ENCODE measurements around the gene FYN.

FYN gene

GRCh38 chr6:111880181-111880888 lies 7.1 kb upstream of the FYN start:
- no peak for DNase-seq (ENCODE audit: low spot score)

DNA sequence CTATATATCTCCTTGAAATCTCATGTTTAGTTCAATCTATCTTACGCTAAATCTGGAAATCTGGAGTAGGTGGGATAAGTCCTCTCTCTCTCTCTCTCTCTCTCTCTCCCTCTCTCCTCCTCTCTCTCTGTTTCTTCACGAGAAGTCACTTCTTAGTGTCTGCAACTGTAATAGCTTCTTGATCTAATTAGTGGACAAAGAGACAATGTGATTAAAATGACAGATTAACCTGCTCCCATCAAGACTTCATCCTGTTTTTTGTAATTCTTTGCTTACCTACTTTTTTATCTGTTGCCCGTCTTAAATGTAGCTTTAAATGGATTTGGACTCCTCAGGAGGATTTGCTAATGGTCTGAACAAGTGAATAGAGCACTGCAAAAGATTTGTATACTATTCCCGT lies 2.5 kb upstream of the FYN start:
- no peak for DNase-seq (ENCODE audit: low spot score)

DNA sequence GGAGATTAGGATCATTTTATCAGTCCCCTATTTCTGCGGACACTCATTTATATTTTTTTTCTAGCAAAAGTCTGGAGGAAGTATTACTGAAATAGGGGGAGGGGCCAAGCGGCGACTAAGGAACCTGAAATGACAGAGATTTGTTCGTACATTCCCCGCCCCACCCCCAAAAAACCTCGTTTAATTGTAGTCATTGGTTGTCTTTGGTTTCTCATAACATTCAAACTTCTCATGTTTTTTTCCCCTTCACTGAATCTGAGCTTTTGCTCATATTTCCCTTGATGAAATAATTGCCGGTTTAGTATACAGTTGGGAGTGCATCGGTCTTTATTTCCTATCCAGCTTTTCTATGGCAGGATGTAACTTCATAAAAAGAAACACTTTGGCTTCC lies 768 bp upstream of the FYN start:
- DNase-seq (ENCODE audit: low spot score): no peak

DNA sequence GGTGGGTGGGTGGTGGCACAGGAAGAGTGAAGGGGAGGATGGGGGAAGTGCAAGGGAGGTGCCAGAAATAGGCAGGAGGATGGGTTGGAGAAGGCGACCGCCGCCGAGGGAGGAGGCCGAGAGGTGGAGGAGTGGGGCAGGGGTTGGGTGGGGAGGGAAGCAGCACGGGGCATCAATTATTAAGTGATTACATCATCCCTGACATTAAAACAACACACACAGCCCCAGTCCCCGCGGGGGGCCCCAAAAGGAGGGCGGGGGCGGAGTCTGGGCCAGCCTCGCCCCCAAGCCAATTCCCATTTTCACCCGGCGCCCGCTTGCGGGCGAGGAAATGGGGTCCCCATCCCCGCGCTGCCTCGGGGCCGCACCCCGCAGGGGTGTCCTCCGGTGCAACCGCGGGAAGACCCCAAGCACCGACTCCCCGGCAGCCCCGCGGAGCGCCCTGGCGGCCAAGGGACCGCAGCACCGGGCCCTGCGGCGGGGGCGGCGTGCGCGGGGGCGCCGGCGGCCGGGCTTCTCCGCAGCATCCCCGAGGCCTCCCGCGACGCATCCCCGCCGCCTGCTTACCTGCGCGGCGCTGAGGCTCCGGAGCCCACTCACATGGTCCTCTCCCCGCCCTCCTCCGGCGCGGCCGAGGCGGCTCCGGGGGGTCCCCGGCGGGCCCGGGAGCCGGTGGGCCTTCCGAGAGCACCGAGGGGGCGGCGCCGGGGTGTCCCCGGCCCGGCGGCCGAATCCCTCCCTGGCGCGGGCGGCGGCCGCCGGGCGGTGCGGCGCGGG lies 663 bp downstream of the FYN start:
- DNase-seq (ENCODE audit: low spot score): peak; percentile 31

DNA sequence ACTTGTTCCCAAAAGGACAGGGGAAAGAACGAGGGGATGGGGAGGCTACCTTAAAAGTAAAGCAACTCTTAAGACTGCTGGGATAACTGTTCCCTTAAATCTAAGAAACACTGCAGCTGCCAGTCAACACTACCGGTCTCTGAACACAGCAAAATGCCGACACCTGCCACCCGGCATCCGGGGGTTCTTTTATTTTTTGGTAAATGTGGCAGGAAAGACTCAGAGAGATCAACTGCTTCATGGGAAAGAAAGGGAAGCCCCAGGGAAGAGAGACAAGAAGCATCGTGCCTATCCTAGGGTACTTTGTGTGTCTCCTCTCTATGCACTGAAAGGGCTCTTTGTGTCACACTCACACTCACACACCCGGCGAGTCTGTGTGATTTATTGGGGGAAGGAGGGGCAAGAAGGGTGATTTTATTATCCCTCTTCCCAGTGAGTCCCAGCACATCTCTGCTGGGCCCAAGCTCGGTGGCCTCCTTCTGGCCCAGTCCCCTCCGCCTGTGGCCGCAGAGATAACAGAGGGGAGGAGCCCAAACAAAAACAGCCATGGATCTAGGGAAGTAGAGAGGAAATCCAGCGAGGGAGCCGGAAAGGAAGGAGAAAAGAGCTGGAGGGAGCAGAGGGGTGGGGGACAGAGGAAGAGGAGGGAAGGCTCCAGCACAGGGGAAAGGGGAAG lies 1.4 kb downstream of the FYN start:
- DNase-seq (ENCODE audit: low spot score): peak; percentile 59

DNA sequence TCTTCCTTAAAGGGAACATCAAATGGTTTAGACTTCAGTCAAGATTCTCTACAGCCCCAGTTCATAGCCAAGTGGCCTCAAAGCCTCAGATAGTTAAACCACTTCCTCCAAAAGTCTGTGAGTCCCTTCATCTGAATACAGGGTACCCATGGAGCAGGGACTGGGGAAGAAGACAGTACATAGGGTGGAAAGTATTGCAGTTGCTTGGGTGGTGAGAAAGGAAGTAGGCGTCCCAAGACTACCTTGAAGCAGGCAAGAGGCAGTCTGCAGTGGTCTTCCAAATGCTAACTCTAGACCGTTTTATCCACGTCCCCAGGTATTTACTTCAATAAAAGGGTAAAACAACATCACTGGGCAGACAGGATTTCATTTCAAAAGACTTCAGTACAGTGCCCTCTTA lies 2.0 kb downstream of the FYN start:
- DNase-seq (ENCODE audit: low spot score): peak; percentile 28

GRCh38 chr6:111870742-111871064 lies 2.5 kb downstream of the FYN start:
- DNase-seq (ENCODE audit: low spot score): peak; percentile 52

- peak; percentile 35 for DNase-seq (ENCODE audit: low spot score)
These were observed 3.1 kb downstream of the FYN start for GRCh38 chr6:111870051-111870741.

GRCh38 chr6:111866857-111867256 lies 6.4 kb downstream of the FYN start:
- DNase-seq (ENCODE audit: low spot score): no peak

GRCh38 chr6:111865909-111866546 lies 7.2 kb downstream of the FYN start:
- no peak for DNase-seq (ENCODE audit: low spot score)

DNA sequence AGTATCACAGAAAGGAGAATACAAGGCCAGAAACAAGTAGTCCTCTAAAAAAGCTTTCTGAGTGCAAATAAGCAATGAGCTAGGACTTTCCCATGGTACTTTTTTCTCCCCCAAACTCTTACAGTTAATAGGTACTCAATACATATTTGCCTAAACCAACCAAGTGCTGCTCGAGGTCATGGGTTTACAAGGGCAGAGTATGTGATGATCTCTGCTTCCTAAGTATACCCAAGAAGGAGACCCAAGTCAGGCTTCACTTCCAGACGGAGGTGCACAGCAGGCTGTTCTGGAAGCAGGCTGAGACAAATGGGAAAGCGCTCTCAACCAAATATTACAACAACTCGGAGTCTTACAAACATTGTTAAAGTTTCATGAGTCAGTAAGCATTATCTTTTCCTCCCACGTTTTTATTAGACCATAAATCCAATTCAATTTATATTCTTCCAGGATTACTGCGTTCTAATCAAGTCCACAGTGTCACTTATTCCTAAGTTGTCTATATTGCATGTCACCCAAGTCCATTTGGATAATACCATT lies 8.1 kb downstream of the FYN start:
- DNase-seq (ENCODE audit: low spot score): no peak

DNA sequence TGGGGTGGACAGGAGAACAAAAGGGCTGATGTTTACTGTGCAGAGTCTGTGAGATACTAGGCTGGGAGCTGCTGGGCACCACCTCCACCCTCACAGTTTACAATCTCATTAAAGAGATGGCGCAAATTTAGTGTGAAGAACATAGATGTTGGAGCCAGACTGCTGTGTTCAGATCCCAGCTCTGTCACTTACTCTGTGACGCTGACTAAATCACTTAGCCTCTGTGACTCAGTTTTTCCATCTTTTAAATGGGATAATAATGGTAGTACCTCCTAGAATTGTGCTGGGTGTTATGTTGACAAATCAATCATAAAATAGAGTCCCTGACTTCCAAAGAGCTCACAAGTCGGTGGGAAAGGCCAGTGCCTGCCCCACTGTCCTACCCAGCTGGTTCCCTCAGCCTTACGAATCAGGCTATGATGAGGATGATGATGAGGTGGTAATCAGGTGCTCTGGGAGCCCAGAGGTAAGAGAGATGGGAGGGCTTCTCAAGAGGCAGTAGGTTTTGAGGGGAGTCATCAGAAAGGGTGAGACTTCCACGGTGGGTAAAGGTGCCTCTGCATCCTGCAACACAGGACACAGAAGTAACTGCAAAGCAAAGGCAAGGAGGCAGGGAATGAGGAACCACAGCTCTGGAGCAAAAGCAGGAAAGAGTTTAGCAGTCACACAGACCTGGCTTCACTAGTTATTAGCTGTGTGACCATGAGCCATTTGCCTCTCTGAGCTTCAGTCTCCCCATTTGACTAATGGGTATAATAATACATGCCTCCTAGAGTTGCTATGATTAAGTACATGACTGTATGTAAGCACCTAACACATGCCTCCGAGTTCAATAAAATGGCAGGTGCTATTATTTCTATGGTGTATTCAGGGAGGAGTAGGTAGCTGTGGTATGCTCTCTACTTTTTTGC lies 8.9 kb downstream of the FYN start:
- DNase-seq (ENCODE audit: low spot score): no peak

DNA sequence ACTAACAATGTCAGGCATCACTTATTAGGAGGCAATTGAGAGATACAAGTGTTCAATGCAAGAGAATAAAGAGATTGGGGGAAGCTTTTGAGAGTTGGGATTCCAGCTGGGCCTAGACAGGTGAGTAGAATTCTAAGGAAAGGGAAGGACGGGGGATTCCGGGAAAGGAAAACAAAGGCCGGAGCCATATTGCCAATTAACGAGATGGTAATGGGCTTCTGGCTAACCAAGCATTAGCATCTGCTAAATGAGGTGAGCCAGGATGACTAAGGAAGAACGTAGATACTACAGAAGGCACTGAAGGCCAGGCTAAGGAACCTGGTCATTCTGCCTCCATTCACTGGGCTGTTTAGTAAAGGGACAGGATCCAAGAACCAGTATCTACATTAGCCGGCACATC lies 10.5 kb downstream of the FYN start:
- DNase-seq (ENCODE audit: low spot score): no peak

- no peak for DNase-seq (ENCODE audit: low spot score)
These were observed 10.9 kb downstream of the FYN start for GRCh38 chr6:111862314-111862713.

DNA sequence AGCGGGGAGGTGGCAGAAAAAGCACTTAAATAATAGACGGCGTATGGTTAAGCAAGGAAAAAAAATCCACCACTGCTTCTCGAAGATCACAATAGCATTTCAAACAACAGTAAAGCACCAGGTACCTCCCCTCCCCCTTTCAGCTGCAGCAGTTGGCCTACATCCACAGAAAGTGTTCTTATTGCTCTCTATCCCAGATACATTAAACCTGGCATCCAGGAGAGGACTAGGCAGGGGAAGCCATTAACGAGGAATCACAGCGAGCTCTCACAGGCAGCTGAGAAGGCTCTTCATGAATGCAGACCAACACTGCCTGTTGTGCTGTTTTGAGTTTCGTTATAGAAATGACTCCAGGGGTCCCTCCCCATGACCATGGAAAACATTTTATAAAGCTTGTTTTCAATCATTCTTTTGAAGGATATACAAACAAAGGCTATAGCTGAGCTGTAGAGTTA lies 11.8 kb downstream of the FYN start:
- DNase-seq (ENCODE audit: low spot score): no peak

GRCh38 chr6:111858347-111858746 lies 14.9 kb downstream of the FYN start:
- no peak for DNase-seq (ENCODE audit: low spot score)

GRCh38 chr6:111857674-111858337 lies 15.4 kb downstream of the FYN start:
- DNase-seq (ENCODE audit: low spot score): no peak

DNA sequence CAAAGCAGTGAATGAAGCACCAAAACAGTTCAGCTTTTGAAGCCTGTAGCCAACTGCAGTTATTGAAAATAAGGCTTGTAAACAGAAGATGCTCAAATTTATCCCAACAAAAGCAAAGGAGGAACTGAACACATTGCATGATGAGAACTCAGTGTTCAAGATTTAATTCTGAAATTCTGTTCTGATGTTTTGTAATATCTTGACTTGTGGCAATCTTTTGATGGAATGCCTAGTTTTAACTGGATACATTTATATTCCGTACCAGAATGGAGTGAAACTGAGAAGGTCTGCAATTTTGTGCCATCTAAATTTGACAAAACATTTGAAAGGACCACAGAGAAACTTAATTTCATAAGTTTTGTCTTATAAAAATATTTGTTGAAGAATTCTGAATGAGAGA lies 17.5 kb downstream of the FYN start:
- DNase-seq (ENCODE audit: low spot score): no peak

- DNase-seq (ENCODE audit: low spot score): no peak
These were observed 18.6 kb downstream of the FYN start for GRCh38 chr6:111854683-111855082.

DNA sequence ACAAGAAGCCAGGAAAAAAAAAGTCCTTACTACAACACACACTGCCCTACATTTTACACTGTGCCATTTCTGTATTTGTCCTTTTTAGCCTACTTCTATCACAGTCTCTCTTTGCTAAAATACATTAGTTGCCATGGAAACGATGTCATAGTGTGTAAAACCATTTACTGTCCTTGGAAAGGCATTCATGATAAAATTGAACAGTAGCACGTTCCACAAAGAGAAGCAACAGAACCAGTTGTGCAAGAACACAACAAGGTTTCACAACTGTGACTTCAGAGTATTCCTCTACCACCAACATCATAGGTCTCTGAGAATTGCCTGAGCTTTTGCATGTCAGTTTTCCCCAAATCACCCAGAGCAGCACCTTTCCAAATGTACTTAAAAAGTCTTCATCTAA lies 20.5 kb downstream of the FYN start:
- no peak for DNase-seq (ENCODE audit: low spot score)

All from HuH-7 (cell line).